Cardiac fibroblast (primary cell): Measurements from ENCODE around the gene OR1J4.

Source experiments
- DNase-seq, 2 donors: peaks; one replicate each; pipeline versions ENCODE4 v3.0.0 to v3.0.0-alpha.2; 2010; ENCODE audit warnings: low read depth in 2 of 2
- H3K4me3 ChIP-seq, 2 donors: replicated peaks in 1 of 2; 1 replicate in 1 of 2; 2 replicates in 1 of 2; pipeline ENCODE4 v1.5.1; 2011; ENCODE audit warnings: low read depth in 2 of 2, low read length in 2 of 2, mild to moderate bottlenecking in 2 of 2, moderate library complexity in 1 of 2
- TF ChIP-seq, protein P1 (sequence below): IDR thresholded peaks from one replicate; pipeline ENCODE4 v1.5.1; 2011; ENCODE audit warnings: low read depth, mild to moderate bottlenecking, low read length, inconsistent platforms

The OR1J4 gene, protein sequence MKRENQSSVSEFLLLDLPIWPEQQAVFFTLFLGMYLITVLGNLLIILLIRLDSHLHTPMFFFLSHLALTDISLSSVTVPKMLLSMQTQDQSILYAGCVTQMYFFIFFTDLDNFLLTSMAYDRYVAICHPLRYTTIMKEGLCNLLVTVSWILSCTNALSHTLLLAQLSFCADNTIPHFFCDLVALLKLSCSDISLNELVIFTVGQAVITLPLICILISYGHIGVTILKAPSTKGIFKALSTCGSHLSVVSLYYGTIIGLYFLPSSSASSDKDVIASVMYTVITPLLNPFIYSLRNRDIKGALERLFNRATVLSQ

DNA sequence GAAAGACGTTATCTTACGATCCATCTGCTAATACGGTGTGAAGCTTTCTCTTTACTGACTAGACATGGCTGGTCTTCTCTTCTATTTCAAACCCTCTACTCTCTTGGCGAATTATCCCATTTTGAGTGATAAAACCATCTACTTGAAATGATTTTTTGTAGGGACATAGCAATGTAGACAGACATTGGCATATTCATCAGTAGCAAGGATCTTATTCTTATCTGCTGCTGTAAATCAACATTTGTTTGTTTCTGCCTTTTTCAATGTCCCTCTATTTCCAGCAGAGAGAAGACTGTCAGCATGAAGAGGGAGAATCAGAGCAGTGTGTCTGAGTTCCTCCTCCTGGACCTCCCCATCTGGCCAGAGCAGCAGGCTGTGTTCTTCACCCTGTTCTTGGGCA lies at the start of gene OR1J4:
OR1J4 (plus strand) TSS at position 301 of the 400 bp plus-strand sequence; CDS start at position 301, 0 bp downstream.
- H3K4me3 ChIP-seq: no peak within 1 kb of the TSS
- DNase-seq: no peak
- TF ChIP-seq, protein P1, sequence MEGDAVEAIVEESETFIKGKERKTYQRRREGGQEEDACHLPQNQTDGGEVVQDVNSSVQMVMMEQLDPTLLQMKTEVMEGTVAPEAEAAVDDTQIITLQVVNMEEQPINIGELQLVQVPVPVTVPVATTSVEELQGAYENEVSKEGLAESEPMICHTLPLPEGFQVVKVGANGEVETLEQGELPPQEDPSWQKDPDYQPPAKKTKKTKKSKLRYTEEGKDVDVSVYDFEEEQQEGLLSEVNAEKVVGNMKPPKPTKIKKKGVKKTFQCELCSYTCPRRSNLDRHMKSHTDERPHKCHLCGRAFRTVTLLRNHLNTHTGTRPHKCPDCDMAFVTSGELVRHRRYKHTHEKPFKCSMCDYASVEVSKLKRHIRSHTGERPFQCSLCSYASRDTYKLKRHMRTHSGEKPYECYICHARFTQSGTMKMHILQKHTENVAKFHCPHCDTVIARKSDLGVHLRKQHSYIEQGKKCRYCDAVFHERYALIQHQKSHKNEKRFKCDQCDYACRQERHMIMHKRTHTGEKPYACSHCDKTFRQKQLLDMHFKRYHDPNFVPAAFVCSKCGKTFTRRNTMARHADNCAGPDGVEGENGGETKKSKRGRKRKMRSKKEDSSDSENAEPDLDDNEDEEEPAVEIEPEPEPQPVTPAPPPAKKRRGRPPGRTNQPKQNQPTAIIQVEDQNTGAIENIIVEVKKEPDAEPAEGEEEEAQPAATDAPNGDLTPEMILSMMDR: no peak

DNA sequence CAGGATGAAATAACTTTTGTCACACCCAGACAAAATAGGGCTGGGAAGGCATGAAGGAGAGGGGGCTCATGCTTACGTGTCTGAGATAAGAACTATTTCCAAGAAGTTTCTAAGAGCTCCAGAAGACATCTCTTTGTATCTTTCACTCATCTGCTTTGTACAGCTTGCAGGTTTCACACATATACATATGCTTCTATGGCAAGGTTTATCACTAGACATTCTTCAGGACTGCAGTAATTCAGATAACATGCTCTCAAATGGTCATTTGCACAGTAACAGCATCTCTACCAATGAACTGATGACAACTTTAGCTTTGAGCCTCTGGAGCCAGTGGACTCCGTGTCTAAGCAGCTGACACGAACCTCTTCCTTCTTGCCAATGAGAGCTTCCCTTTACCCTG lies 44.4 kb upstream of the OR1J4 start:
- DNase-seq: no peak
- H3K4me3 ChIP-seq: no peak overlapping the region
- TF ChIP-seq, protein P1: no peak

DNA sequence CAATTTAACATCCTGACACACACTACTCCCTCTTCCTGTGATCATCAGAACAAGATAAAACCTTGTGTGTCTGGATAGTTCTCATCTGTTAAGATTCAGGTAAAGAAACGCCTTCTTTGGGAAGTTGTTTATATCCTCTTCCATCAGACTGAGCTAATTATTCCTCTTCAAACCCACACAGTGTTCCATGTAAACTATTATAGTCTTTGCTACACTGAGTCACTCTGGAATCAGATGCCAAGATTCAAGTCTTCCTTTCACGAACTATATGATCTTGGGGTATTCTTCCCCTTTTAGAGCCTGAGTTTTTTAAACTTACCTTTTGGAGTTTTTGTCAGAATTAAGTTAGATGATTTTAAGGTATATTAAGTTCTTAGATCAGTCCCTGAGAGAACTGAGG lies 43.2 kb upstream of the OR1J4 start:
- DNase-seq: no peak
- TF ChIP-seq, protein P1: no peak
- H3K4me3 ChIP-seq: no peak overlapping the region

DNA sequence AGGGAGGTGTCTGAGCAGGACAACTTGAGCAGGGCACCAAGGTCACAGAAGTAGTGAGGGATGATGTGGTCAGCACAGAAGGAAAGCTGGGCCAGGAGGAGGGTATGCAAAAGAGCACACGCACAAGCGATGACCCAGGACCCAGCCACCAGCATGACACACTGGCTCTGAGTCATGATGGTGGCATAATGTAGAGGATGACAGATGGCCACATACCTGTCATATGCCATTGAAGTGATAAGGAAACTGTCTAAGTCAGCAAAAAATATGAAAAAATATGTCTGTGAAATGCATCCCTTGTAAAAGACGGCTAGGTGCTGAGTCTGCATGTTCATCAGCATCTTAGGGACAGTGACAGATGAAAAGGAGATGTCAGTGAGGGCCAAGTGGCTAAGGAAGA lies 41.6 kb upstream of the OR1J4 start:
- DNase-seq: no peak
- TF ChIP-seq, protein P1: no peak
- H3K4me3 ChIP-seq: no peak overlapping the region

DNA sequence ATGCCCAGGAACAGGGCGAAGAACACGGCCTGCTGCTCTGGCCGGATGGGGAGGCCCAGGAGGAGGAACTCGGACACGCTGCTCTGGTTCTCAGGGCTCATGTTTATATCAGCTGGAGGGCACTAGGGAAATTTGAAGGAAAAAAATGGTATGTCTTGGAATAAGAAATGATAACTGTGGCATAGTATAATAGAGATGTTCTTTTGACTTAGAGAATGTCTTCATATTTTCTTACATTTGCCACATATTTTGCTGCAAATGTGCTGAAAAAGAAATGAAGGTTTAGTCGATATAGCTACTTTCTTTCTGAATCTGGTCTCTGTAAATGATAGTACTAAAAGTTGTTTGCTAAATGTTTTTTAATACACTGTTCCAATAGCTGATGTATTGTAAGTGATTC lies 41.1 kb upstream of the OR1J4 start, which contains the start of gene OR1J1:
OR1J1 (minus strand) TSS at position 101 of the 400 bp plus-strand sequence; CDS start at position 101, 0 bp downstream.
- TF ChIP-seq, protein P1: no peak
- no peak for DNase-seq
- no peak within 1 kb of the TSS for H3K4me3 ChIP-seq

DNA sequence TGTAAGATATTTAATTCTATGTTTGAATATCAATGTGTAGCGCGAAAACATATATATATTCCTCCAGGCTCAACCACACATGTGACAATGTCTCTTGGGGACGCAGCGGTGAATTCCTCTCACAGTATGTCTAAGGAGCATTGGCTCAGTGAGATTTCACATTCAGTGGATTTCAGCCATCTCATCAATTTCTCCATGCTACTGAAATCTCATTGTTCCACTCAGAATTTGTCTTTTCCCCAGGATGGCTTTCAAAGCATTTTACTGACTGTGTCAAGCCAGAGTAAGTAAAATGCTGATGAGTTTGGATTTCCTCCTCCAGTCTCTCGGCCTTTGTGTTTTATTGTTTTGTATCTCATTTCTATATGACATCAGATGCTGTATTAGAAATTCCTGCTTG lies 39.9 kb upstream of the OR1J4 start:
- DNase-seq: no peak
- TF ChIP-seq, protein P1: no peak
- no peak overlapping the region for H3K4me3 ChIP-seq

DNA sequence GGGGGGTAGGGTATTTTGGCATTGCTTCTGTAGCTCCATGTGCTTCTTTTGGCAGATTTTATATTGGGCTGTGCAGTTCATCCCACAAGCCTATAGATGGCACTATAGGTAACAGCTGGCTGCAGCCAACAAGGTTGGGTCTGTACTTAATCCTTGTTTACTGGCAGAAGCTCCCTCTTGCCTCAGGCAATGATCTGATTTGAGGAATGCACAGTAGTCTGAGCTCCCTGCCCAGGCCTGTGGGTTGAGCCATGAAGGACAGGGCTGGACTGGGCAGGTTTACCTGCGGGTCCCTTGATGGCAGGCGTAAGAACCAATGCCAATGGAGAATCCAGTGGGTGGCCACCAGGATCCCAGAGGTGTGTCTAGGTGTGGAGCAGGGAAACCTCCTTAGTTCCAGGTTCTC lies 20.1 kb upstream of the OR1J4 start:
- H3K4me3 ChIP-seq: no peak overlapping the region
- TF ChIP-seq, protein P1: peak; percentile 90
- DNase-seq: peak; percentile 63 to 64
